Transverse colon (tissue), 4 donors: ENCODE results near the gene ACAT1.

ENCODE experiments used
- POLR2A ChIP-seq: fragments of 450-650 bp; IDR thresholded peaks from one replicate; pipeline ENCODE4 v1.6.1; 2016; ENCODE audit warnings: antibody characterized with exemption, mild to moderate bottlenecking, moderate library complexity
- POLR2AphosphoS5 ChIP-seq, 3 donors: sonication (generic); formaldehyde crosslinking; IDR thresholded peaks; one replicate each; pipeline ENCODE4 v1.6.1; 2016; ENCODE audit warnings: antibody characterized with exemption in 3 of 3
- TF ChIP-seq, protein P1 (sequence below), 5 experiments: fragments of 200-600 bp in 3 of 5; fragments of 450-650 bp in 2 of 5; sonication (generic) in 3 of 5; IDR thresholded peaks; 1 replicate in 2 of 5; 2 replicates in 3 of 5; pipeline ENCODE4 v1.5.1; 2016 to 2017; ENCODE audit warnings: antibody characterized with exemption in 5 of 5, inconsistent platforms in 3 of 5, mild to moderate bottlenecking in 2 of 5, moderate library complexity in 1 of 5

- TF ChIP-seq, protein P1, sequence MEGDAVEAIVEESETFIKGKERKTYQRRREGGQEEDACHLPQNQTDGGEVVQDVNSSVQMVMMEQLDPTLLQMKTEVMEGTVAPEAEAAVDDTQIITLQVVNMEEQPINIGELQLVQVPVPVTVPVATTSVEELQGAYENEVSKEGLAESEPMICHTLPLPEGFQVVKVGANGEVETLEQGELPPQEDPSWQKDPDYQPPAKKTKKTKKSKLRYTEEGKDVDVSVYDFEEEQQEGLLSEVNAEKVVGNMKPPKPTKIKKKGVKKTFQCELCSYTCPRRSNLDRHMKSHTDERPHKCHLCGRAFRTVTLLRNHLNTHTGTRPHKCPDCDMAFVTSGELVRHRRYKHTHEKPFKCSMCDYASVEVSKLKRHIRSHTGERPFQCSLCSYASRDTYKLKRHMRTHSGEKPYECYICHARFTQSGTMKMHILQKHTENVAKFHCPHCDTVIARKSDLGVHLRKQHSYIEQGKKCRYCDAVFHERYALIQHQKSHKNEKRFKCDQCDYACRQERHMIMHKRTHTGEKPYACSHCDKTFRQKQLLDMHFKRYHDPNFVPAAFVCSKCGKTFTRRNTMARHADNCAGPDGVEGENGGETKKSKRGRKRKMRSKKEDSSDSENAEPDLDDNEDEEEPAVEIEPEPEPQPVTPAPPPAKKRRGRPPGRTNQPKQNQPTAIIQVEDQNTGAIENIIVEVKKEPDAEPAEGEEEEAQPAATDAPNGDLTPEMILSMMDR (IDR thresholded peaks at IDR 0.05) = no peak
- no peak for TF ChIP-seq POLR2A
- no peak for TF ChIP-seq POLR2AphosphoS5 (IDR thresholded peaks at IDR 0.05)
Measured at GRCh38 chr11:108193725-108194124, 72.4 kb downstream of the ACAT1 start.
